GM18867 (cell line): Measurements from ENCODE around the gene MAPKBP1.

Source experiments
- ATAC-seq: cut with Tn5 transposase; IDR thresholded peaks from one replicate; pipeline ENCODE4 v1.9.1; 2021; ENCODE audit warnings: mild to moderate bottlenecking, moderate library complexity; ENCODE audit not compliant: unreplicated experiment

Gene MAPKBP1

DNA sequence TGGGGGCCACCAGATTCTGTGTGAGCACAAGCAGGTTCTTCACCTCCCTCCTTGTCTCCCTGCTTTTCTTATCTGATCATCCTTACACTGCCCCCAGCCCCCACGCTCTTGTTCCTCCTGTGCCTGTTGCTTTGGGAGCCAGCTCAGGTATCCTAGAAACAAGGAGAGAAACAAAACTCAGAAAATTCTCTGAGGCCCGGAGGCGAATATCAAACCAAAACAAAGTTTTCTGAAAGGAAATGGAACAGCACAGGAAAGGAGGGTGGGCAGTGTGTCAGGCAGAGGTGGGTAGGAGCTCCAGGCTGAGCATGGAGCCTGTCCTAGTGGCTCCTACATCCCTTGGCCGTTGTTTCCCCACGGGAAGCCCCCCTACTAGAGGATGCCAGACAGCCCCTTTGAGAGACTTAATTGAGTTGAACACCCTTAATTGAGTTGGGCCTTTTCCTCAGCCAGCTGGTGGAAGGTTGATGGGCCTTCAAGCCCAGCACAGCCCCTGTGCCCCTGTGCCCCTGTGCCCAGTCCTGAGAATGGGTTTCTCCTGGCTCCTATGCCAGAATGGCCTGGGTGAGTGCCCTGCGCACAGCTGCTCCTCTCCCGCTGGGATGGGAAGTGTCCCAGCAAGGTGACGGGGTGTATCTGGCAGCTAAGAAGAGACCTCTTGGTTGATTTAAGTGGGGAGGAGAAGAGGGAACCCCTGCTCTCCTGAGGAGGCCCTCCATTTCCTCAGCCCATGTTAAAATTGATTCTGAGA is 30.8 kb downstream of the MAPKBP1 start:
- no peak for ATAC-seq

DNA sequence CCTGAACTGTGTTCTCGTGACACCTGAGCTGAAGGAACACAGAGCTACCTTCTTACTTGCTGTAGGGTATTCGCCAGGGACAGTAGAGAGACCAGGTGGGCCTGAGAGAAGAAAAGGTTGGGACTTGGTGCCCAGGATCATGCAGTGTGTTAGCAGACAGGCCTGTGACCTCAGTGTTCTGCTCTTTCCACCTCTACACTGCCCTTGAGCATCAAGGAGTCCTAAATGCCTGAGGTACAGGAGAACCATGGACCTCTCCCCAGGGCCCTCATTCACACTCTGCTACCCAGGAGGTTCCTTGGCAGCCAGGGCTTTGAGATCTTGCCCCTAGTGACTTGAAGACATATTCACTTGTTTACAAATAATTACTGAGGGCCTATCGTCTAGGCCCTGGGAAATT is 31.4 kb downstream of the MAPKBP1 start:
- ATAC-seq: no peak

DNA sequence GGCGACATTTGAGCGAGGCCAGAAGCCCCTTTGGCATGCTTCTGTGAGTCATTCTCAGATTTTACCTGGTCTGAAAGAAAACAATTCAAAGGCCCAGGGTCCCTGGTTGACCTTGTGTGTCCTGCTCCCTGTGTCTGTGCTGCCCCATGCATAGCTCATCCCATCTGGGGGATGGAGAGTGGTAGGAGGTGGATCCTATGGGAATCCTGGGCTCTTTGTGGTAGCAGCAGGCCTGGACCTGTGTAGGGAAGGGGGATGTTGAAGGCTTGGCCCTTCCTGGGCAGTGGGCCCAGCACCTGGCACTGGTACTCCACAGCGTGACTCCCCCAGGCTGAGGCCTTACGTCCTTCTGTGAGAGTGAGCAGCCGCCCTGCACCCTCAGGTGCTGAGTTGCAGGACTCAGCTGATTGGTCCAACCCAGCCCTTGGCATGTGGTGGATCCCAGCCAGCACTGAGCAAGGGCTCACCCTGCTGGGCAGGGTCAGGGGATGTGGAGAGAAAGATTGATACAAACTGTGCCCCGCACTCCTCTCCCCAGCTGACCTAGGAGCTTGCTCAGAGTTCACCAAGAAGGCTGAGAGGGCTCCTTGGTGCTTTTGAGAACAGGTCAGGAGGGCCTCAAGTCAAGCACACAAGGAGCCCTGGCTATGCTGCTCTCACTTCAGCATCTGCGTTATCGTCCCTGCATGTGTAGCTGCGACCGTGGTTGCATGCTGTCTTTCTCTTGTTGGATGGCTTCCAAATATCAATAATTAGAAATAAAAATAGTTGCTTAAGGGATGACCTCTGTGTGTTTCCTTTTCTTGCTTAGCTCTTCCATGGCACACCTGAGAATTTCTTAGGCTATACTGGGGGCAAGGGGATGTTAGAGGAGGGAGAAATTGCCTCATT is 32.3 kb downstream of the MAPKBP1 start:
- no peak for ATAC-seq

DNA sequence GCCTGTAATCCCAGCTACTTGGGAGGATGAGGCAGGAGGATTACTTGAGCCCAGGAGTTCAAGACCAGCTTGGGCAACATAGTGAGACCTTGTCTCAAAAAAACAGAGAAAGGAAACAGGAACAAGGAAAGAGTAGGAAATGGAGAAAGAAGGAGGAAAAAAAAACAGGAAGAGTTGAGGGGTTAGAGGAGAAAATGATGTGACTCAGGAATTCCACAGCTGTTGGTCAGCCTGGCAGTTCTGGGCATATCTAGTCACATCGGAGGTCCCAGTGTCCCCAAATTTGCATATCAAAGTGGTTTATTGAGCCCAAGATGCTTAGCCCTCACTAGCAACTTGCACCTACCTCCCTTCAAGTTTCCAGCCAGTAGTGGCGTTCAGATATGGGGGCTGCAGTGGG is 34.8 kb downstream of the MAPKBP1 start:
- no peak for ATAC-seq

DNA sequence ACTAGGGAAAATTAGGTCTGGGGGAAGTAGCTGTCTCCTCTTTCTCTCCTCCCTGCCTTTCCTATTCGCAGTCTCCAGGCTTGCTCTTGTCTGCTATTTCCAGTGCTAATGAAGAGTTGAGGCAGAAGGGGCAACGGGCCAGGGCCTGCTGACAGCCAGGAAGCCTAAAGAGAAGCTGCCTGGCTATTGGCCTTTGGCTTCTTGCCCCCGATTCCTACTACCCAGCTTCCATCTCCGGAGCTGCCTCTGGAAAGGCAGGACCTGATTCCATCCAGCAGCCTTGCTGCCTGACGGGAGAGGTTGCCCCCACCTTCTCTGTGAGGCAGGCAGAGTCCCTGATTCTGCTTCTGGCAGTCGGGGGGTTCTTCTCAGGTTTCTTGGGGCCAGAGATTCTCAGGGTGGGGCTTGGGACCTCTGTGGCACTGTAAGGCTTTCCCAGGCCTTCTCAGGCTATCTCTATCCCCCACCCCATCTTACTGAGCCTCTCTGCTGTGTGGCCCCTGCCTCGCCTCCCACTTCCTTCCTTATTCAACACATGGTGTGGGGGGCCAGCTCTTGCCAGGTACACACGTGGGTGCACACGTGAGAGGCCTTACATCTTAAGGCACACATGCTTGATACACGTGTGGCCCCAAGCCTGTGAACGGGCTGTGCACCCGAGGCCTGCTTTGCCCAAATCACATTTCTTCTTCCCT is 35.4 kb downstream of the MAPKBP1 start:
- ATAC-seq: no peak

DNA sequence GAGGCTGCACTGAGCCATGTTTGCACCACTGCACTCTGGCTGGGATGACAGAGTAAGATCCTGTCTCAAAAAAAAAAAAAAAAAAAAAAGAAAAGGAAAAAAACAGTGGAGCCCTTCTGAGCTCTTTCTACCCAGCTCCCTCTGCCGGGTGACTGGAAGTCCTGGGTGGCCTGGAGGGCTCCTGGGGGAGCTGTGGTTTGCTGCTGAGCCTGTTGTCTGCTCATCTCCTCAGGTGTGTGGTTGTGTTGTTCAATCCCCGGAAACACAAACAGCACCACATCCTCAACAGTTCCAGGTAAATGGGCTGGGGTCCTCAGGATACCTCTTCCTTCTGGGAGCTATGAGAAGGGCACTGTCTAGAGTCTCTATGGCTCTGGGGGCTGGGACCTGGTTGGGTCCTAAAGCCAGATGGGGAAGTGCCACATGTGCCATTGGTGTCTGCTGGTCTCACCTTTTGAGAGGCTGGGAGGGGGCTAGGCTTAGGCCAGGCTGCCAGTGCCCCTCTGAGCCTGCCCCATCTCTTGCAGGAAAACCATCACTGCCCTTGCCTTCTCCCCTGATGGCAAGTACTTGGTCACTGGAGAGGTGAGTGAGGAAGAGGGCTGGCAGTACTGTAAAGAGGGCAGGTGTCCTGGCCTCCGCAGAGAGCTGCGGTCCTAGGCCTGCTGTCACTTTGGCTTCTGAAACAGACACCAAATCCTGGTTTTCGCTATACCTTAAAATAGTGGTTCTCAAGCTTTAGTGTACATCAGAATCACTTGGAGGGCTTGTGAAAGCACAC is 36.6 kb downstream of the MAPKBP1 start:
- ATAC-seq: no peak

DNA sequence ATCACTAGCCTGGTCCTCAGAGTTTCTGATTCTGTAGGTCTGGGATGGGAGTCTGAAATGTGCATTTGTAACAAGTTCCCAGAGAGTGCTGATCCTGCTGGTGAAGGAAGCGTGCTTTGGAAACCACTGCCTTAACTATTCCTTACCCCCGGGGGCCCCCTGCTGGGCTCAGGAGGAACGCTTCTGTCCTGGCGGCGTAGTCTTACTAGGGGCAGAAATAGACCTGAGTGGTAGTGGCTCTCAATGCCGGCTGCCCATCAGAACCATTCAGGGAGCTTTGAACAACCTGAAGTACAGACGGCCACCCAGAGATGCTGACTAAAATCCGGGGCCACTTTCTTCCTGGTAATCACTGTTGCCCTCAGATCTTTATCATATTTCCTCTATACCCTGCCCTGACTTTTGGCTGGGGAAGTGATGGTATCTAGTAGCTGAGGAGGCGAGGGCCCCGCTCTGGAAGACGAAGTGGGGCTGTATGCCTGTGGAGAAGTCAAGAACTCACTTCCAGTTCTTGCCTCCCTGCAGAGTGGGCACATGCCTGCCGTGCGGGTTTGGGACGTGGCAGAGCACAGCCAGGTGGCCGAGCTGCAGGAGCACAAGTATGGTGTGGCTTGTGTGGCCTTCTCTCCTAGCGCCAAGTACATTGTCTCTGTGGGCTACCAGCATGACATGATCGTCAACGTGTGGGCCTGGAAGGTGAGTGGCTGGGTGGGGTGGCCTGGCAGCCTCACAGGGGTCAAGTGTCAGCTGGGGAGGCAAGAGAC is 37.3 kb downstream of the MAPKBP1 start:
- ATAC-seq: no peak

DNA sequence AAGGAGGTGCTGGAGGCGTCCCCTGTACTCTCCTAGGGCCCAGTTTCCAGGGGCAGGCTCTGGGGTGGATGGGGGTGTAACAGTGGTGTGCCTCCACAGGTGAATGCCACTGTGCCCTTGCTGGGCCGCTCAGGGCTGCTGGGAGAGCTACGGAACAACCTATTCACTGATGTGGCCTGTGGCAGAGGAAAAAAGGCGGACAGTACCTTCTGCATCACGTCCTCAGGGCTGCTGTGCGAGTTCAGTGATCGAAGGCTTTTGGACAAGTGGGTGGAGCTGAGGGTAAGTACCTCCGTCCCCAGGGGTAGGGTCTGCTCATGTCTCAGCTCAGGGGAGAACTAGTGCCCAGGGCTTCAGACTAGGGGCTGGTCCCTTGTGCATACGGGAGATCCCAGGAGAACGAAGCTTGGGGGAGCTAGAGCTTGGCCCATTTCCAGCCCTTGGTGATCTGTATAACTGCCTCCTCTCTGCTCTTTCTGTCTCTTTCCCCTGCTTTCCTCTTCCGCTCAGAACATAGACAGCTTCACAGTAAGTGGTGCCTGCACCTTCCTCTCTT is 38.6 kb downstream of the MAPKBP1 start:
- ATAC-seq: no peak

DNA sequence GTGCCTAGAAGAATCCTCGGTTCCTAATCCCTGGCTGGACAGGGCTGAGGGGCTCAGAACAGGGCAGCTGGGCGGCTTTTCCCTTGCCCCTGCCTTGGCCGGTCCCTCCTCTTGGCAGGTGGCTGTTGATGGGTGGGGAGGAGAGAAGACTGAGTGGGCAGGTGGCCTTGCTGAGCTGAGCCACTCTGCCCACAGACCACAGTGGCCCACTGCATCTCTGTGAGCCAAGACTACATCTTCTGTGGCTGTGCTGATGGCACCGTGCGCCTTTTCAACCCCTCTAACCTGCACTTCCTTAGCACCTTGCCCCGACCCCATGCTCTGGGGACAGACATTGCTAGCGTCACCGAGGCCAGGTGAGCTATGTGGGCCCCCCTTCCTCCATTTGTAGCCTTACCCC is 39.1 kb downstream of the MAPKBP1 start:
- no peak for ATAC-seq

DNA sequence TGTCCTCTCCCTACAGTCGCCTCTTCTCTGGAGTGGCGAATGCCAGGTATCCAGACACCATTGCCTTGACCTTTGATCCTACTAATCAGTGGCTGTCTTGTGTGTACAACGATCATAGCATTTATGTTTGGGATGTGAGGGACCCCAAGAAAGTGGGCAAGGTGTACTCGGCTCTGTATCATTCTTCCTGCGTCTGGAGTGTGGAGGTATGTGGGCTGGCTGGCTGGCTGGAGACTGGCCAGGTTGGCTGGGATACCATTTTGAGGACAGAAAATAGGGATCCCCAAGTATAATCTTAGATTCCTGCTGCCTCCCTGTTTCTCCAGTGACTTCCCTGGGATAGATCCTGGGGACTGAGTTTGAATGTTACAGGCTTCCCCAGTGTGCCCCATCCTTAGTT is 40.2 kb downstream of the MAPKBP1 start:
- no peak for ATAC-seq

DNA sequence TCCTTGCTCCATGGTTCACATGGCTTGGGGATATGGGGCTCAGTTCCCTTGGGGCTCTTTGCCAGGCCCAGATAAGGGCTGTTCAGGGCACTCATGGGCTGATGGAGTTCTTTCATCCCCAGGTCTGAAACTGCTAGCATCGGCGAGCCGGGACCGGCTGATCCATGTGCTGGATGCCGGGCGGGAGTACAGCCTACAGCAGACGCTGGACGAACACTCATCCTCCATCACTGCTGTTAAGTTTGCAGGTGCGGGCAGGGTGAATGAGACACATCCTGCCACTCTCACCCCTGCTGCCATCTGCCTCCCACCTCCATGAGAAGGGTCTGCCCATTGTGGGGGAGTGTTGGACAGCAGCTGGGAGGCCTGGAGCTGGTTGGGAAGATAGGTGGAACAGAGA is 42.5 kb downstream of the MAPKBP1 start:
- no peak for ATAC-seq

DNA sequence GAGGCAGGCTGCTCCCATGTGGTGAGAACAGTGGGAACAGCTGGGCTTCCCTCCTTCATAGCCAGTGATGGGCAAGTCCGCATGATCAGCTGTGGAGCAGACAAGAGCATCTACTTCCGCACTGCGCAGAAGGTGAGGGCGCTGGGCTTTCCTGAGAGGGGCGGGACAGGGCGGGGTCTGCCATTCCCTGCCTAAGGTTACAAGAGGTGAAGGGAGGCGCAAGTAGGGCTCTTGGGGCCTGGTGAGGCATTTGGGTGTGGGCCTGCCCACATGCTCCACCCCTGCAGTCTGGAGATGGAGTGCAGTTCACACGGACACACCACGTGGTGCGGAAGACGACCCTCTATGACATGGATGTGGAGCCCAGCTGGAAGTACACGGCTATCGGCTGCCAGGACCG is 43.0 kb downstream of the MAPKBP1 start:
- no peak for ATAC-seq

DNA sequence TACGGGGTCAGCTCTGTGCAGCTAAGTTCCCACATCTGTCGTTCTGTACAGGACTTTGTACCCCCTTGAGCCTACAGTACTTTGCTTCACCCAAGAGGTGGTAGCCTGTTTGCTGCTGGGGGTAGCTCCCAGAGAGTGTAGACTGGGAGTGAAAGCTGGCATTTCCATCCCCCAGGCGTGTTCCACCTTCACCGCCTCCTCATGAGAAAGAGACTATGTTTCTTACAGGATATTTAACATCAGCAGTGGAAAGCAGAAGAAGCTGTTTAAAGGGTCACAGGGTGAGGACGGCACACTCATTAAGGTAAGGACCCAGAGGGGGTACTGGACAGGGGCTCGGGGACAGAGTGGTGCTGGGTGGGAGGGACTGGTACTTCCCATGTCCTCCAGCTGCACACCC is 43.5 kb downstream of the MAPKBP1 start:
- no peak for ATAC-seq

DNA sequence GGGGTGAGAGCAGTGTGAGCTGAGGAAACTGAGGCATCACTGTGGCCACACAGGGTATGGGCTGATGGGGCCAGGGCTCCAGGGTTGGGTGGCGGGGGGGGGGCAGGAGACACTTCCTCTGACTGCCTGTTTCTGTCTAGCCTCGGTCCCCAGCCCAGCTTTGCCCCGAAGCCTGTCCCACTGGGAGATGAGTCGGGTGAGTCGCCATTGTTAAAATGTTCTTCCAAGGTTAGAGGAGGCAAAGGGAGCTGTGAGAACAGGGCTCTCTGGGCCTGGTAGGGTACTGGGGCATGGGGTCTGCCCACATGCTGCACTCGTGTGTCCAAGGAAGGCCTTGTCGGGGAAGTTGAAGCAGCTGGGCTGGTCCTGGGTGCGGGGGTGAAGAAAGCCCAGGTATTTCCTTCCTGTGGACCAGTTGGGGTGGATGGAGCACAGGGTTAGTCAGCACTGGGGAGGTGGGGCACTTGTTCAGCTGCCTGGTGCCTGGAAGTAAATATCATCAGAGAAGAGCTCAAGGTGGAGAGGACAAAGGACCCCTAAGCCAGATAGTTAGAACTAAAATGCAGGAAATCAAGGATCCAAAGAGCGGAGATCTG is 45.3 kb downstream of the MAPKBP1 start:
- ATAC-seq: no peak

DNA sequence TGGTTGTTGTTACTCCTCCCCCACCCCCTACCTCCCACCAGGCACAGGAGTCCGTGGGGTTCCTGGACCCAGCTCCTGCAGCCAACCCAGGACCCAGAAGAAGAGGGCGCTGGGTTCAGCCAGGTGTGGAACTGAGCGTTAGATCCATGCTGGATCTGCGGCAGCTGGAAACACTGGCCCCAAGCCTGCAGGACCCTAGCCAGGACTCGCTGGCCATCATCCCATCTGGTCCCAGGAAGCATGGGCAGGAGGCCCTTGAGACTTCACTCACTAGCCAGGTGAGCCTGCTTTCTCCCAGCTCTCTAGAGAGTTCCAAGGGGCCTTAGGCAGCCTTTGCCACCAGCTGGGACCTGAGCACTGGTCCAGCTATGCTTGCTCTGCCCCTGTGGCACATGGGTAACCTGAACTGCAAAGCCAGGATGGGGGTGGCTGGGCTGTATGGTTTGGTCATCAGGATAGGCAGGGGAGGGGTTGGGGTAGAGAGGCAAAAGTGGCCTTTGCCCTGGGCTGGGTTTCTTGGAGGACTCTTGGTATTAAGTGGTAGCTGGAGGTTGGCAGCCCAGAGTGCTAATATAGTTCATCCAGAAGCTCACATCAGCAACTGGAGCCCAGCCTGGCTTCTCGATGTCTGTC is 46.6 kb downstream of the MAPKBP1 start:
- ATAC-seq: no peak

DNA sequence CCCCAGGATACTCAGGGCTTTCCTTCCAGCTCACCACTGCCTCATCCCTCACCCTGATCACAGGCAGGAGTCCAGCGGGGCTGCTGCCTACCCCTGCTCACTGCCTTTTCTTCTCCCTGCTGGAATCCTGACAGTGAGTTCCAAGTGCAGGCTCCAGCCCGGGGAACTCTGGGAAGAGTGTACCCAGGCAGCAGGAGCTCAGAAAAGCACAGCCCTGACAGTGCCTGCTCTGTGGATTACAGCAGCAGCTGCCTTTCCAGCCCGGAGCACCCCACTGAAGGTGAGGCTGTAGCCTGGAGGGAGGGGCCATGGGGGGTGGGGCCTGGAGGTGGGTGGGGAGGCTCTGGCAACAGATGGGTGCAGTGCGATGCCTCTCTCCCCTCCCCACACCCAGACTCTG is 47.5 kb downstream of the MAPKBP1 start:
- no peak for ATAC-seq

DNA sequence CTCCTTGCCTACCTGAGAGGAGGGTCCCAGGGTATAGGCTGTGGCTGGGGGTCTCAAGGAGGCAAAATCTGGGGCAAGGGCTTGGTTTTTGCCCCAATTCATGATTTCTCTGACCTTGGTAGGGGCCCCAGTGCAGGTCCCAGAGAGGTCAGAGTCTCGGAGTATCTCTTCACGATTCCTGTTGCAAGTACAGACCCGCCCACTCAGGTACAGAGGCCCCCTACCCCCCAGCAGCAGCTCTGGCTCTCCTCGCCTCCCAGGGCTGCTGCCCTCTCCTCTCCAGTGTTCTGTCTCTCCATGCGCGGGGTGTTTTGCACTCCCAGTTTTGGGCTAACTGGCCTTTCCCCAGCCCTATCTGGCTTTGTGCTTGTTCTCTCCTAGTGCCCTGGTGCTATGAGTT is 48.2 kb downstream of the MAPKBP1 start:
- no peak for ATAC-seq

DNA sequence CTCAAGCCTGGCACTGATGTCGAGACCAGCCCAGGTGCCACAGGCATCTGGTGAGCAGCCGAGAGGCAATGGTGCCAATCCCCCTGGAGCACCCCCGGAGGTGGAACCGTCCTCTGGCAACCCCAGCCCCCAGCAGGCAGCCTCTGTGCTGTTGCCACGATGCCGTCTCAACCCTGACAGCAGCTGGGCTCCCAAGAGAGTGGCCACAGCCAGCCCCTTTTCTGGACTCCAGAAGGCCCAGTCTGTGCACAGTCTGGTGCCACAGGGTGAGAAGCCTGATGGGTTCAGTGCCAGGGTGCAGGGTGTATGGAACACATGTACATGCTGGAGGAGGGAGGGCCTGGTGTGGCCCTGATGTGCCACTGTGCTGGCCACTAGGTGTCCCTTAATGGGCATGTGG is 48.7 kb downstream of the MAPKBP1 start:
- ATAC-seq: no peak

DNA sequence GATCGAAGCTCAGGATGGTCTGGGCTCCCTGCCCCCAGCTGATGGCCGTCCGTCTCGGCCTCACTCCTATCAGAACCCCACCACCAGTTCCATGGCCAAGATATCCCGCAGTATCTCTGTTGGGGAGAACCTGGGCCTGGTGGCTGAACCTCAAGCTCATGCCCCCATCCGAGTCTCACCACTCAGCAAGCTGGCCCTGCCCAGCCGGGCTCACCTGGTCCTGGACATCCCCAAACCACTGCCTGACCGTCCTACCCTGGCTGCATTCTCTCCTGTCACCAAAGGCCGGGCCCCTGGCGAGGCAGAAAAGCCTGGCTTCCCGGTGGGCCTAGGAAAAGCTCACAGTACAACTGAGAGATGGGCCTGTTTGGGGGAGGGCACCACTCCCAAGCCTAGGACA is 49.2 kb downstream of the MAPKBP1 start:
- ATAC-seq: no peak
